ENCODE measurements around the gene SMC4. TPM values are rescaled to one million over a fixed set of nuclear protein-coding genes. Genes with fewer than 3 reads are reported as not detected.
"Not testable (repeated sequence)": the region's sequence is repeated elsewhere in the genome, so short reads cannot be mapped to it uniquely, and the experiment has no call there.

The SMC4 gene
- total RNA-seq, 2 donors from 2014 or later = 43.1 to 134 TPM

DNA sequence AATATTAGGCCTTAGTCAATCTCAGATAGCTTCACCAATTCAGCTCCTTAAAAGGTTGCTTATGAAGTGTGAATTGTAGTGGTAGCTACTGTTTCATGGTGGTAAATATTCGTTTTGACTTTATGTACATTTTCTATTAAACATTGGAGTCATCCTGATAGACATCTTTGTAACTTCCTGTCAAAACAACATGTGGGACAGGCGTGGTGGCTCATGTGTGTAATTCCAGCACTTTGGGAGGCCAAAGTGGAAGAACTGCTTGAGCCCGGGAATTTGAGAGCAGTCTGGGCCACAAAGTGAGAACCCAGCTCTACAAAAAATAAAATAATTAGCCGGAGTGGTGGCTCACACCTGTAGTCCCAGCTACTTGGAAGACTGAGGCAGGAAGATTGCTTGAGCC, 52.2 kb downstream of the SMC4 start:
- H3K27ac ChIP-seq = no peak overlapping the region
- no peak overlapping the region for H3K9ac ChIP-seq (ENCODE audit: low read depth in 2 of 2, low read length in 2 of 2)
- no peaks in the 10 kb centered on the region for H3K27me3 ChIP-seq
- no peaks in the 10 kb centered on the region for H3K36me3 ChIP-seq
- no peaks in the 10 kb centered on the region for H3K4me1 ChIP-seq
- no peak overlapping the region for H3K4me3 ChIP-seq
- no peaks in the 10 kb centered on the region for H3K9me3 ChIP-seq
- intact Hi-C loops (cut with DNase I) = no loop called here
- no peak for DNase-seq
- TF ChIP-seq, protein P1, sequence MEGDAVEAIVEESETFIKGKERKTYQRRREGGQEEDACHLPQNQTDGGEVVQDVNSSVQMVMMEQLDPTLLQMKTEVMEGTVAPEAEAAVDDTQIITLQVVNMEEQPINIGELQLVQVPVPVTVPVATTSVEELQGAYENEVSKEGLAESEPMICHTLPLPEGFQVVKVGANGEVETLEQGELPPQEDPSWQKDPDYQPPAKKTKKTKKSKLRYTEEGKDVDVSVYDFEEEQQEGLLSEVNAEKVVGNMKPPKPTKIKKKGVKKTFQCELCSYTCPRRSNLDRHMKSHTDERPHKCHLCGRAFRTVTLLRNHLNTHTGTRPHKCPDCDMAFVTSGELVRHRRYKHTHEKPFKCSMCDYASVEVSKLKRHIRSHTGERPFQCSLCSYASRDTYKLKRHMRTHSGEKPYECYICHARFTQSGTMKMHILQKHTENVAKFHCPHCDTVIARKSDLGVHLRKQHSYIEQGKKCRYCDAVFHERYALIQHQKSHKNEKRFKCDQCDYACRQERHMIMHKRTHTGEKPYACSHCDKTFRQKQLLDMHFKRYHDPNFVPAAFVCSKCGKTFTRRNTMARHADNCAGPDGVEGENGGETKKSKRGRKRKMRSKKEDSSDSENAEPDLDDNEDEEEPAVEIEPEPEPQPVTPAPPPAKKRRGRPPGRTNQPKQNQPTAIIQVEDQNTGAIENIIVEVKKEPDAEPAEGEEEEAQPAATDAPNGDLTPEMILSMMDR (IDR thresholded peaks at IDR 0.05) = no peak

DNA sequence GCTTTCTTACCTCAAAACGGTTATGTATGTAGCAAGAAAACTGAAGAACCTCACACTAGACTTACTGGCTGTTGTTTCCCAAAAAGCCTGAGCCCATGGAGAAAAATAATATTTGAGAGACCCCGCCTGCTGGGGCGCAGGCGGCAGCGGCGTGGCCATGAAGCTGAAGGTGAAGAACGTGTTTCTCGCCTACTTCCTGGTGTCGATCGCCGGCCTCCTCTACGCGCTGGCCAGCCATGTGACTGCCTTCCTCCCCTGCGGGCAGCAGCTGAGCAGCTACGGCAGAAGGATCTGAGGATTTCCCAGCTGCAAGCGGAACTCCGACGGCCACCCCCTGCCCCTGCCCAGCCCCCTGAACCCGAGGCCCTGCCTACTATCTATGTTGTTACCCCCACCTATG, 52.8 kb downstream of the SMC4 start:
- intact Hi-C loops (cut with DNase I); H3K27me3 ChIP-seq; H3K4me3 ChIP-seq; H3K9me3 ChIP-seq; H3K36me3 ChIP-seq; DNase-seq; H3K9ac ChIP-seq (ENCODE audit: low read depth in 2 of 2, low read length in 2 of 2); H3K27ac ChIP-seq; H3K4me1 ChIP-seq: not testable (repeated sequence)

DNA sequence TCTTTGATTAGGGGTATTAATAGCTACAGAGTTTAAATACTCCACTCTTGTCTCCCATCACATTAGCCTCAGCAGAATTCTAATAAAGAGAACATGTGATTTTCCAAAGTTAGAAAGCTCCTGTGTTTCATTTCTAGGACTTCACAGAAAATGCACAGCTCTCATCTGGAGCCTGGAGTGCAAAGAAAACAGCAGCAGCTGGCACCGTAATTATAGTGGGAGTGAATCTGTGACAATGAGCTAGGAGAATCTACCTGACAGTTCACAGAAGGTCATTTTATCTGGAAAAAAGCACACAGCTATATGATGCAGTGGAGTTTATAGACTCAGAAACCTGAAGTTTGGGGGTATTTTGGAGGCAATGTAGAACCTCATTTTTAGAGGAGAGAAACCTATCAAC, 55.5 kb downstream of the SMC4 start:
- Histone ChIP-seq H3K36me3 (no peaks in the 10 kb centered on the region), H3K27me3 (no peaks in the 10 kb centered on the region), H3K4me1 (no peaks in the 10 kb centered on the region), H3K9ac (ENCODE audit: low read depth in 2 of 2, low read length in 2 of 2) (no peak overlapping the region), H3K9me3 (no peaks in the 10 kb centered on the region), H3K4me3 (no peak overlapping the region), H3K27ac (no peak overlapping the region)
- intact Hi-C loops (cut with DNase I) = no loop called here
- no peak for DNase-seq
- TF ChIP-seq, protein P1 (IDR thresholded peaks at IDR 0.05) = no peak

DNA sequence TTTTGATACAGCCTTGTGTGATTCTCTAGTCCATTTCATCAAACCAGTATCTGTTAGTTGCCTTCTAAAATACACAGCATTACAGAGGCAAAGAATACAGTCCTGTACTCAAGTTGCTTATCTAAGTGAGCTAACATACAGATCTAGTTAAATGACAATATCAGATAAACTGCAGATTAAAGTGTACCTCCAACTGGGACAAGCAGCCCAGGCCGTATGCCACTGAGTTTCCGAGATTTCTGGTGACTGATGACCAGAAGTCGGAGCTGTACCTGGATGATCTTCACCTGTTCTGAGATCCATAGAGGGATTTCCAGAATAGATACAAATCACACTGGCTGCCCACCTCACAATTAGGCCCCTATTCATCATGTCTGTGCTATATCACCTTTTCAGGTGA, 56.4 kb downstream of the SMC4 start:
- no peaks in the 10 kb centered on the region for H3K27me3 ChIP-seq
- intact Hi-C loops (cut with DNase I) = no loop called here
- TF ChIP-seq, protein P1 (IDR thresholded peaks at IDR 0.05) = no peak
- no peaks in the 10 kb centered on the region for H3K4me1 ChIP-seq
- no peaks in the 10 kb centered on the region for H3K9me3 ChIP-seq
- H3K36me3 ChIP-seq = no peaks in the 10 kb centered on the region
- DNase-seq = no peak
- no peak overlapping the region for H3K4me3 ChIP-seq
- no peak overlapping the region for H3K27ac ChIP-seq
- no peak overlapping the region for H3K9ac ChIP-seq (ENCODE audit: low read depth in 2 of 2, low read length in 2 of 2)

DNA sequence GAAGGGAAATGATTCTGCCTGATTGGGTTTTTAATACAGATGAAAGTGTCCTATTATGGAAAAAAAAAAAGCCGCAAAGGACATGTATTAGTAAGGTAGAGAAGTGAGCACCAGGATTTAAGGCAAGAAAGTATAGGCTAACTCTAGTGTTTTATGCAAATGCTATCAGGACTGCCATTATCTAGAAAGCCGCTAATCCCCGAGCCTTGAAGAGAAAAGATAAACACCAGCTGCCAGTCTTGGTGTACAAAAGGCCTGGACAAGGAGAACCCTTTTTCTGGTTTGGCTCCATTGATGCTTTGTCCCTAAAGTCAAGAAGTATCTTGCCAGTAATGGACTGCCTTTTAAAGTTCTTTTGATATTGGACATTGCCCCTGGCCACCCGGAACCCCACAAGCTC, 58.7 kb downstream of the SMC4 start:
- Histone ChIP-seq H3K36me3 (no peaks in the 10 kb centered on the region), H3K27me3 (no peaks in the 10 kb centered on the region), H3K9me3 (no peaks in the 10 kb centered on the region), H3K4me3 (no peak overlapping the region), H3K27ac (no peak overlapping the region), H3K9ac (ENCODE audit: low read depth in 2 of 2, low read length in 2 of 2) (no peak overlapping the region), H3K4me1 (no peaks in the 10 kb centered on the region)
- no peak for DNase-seq
- intact Hi-C loops (cut with DNase I) = no loop called here
- TF ChIP-seq, protein P1 (IDR thresholded peaks at IDR 0.05) = no peak

DNA sequence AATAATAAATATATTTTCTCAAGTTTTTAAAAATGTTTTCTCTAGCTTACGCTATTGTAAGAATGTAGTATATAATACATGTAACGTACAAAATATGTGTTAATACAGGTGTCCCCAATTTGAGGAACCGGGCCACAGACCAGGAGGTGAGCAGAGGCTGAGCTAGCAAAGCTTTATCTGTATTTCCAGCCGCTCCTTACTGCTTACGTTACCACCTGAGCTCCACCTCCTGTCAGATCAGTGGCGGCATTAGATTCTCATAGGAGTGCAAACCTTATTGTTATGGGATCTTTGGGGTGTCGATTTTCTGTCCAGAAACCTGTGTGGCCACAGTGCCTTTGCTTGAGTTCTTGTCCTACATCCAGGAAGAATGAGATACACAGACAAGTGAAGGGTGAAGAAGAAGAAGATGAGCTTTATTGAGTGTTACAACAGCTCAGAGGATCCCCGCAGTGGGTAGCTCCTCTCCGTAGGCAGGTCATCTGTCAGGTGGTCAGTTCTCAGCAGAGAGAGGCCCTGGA, 60.1 kb downstream of the SMC4 start:
- Histone ChIP-seq H3K9me3 (no peaks in the 10 kb centered on the region), H3K4me1 (no peaks in the 10 kb centered on the region), H3K4me3 (no peak overlapping the region), H3K27me3 (no peaks in the 10 kb centered on the region), H3K9ac (ENCODE audit: low read depth in 2 of 2, low read length in 2 of 2) (no peak overlapping the region), H3K27ac (no peak overlapping the region), H3K36me3 (no peaks in the 10 kb centered on the region)
- no peak for DNase-seq
- TF ChIP-seq, protein P1 (IDR thresholded peaks at IDR 0.05) = no peak
- intact Hi-C loops (cut with DNase I) = no loop called here
